IMR-90 (cell line): ENCODE data around the gene DOCK4. TPM values are rescaled to one million over a fixed set of nuclear protein-coding genes. Genes with fewer than 3 reads are reported as not detected.

Experiments
- ATAC-seq: fragments of 200-7000 bp; cut with Tn5 transposase; 2 replicates; pipeline ENCODE4 v1.9.1; 2020; ENCODE audit warnings: low read depth, mild to moderate bottlenecking, moderate library complexity
- BruUV-seq: library from RNA; stranded (reverse); fragments of 400-500 nt; replicated peaks from 2 replicates; lab custom pipeline; 2021; lab: Mats Ljungman, UMichigan
- CTCF ChIA-PET: fragments of 300-600 bp; formaldehyde crosslinking; extraction: SDS; loops from one replicate; lab custom pipeline; 2021; ENCODE audit warnings: antibody characterized with exemption; lab: Yijun Ruan, JAX
- POLR2A ChIA-PET: fragments of 300-600 bp; sonication (Branson Sonifier 250); formaldehyde crosslinking; loops from one replicate; lab custom pipeline; 2022; ENCODE audit warnings: antibody characterized with exemption; ENCODE audit not compliant: unreplicated experiment; lab: Charles Lee
- DNase-seq: peaks from one replicate; pipeline ENCODE4 v3.0.0; 2013
- H2AFZ ChIP-seq: replicated peaks from 2 replicates; pipeline ENCODE3; 2013; ENCODE audit warnings: low read length, mild to moderate bottlenecking; ENCODE audit not compliant: poor library complexity
- H2AK5ac ChIP-seq: 2 replicates; pipeline ENCODE4 v1.6.1; 2013; ENCODE audit warnings: low read depth, low read length, inconsistent platforms
- H2AK9ac ChIP-seq: replicated peaks from 2 replicates; pipeline ENCODE3; 2013; ENCODE audit warnings: mild to moderate bottlenecking, low read depth, low read length, moderate library complexity; ENCODE audit not compliant: poor library complexity
- H2BK120ac ChIP-seq: 2 replicates; pipeline ENCODE4 v1.6.1; 2013; ENCODE audit warnings: low read depth, low read length, inconsistent platforms
- H2BK15ac ChIP-seq: 3 replicates; pipeline ENCODE4 v1.6.1; 2013; ENCODE audit warnings: low read depth, low read length, inconsistent platforms
- H2BK20ac ChIP-seq: 2 replicates; pipeline ENCODE4 v1.6.1; 2013; ENCODE audit warnings: low read depth, mild to moderate bottlenecking, inconsistent platforms, low read length, moderate library complexity
- H2BK5ac ChIP-seq: 2 replicates; pipeline ENCODE4 v1.6.1; 2013; ENCODE audit warnings: mild to moderate bottlenecking, low read depth, low read length, inconsistent platforms; ENCODE audit not compliant: poor library complexity, severe bottlenecking
- H3K14ac ChIP-seq: replicated peaks from 2 replicates; pipeline ENCODE4 v1.6.1; 2013; ENCODE audit warnings: low read depth, low read length, inconsistent platforms
- H3K18ac ChIP-seq: 2 replicates; pipeline ENCODE4 v1.6.1; 2013; ENCODE audit warnings: low read depth, low read length, control low read depth
- H3K23ac ChIP-seq: 2 replicates; pipeline ENCODE4 v1.6.1; 2013; ENCODE audit warnings: low read depth, low read length, inconsistent platforms
- H3K27ac ChIP-seq: 2 replicates; pipeline ENCODE4 v1.5.1; 2013; ENCODE audit warnings: mild to moderate bottlenecking, control low read depth, low read length; ENCODE audit not compliant: insufficient read depth
- H3K27me3 ChIP-seq: 2 replicates; pipeline ENCODE4 v1.6.1; 2013; ENCODE audit warnings: low read length; ENCODE audit not compliant: control insufficient read depth, insufficient read depth
- H3K36me3 ChIP-seq: 2 replicates; pipeline ENCODE4 v1.6.1; 2013; ENCODE audit warnings: low read length, mixed read lengths; ENCODE audit not compliant: control insufficient read depth, insufficient read depth
- H3K4ac ChIP-seq: 2 replicates; pipeline ENCODE4 v1.6.1; 2013; ENCODE audit warnings: low read depth, low read length, inconsistent platforms
- H3K4me1 ChIP-seq: 2 replicates; pipeline ENCODE4 v1.6.1; 2013; ENCODE audit warnings: low read length, mixed read lengths; ENCODE audit not compliant: control insufficient read depth, insufficient read depth
- H3K4me2 ChIP-seq: 2 replicates; pipeline ENCODE4 v1.6.1; 2013; ENCODE audit warnings: low read depth, mild to moderate bottlenecking, control low read depth, low read length, moderate library complexity
- H3K4me3 ChIP-seq: 2 replicates; pipeline ENCODE4 v1.5.1; 2013; ENCODE audit warnings: low read depth, mild to moderate bottlenecking, control low read depth, low read length, moderate library complexity; ENCODE audit not compliant: insufficient read depth
- H3K56ac ChIP-seq: 2 replicates; pipeline ENCODE4 v1.6.1; 2013; ENCODE audit warnings: low read length, inconsistent platforms; ENCODE audit not compliant: insufficient read depth; ENCODE audit errors: extremely low read depth
- H3K79me1 ChIP-seq, 2 experiments: 2 replicates each; pipeline ENCODE4 v1.6.1; 2013; ENCODE audit warnings: low read length in 2 of 2, inconsistent platforms in 1 of 2, low read depth in 1 of 2
- H3K9ac ChIP-seq: 2 replicates; pipeline ENCODE4 v1.6.1; 2013; ENCODE audit warnings: low read depth, low read length, control low read depth
- H3K9me1 ChIP-seq: 2 replicates; pipeline ENCODE4 v1.6.1; 2013; ENCODE audit warnings: low read length, inconsistent platforms; ENCODE audit not compliant: insufficient read depth
- H3K9me3 ChIP-seq: 2 replicates; pipeline ENCODE4 v1.6.1; 2013; ENCODE audit warnings: low read length; ENCODE audit not compliant: control insufficient read depth, insufficient read depth
- H4K20me1 ChIP-seq: 2 replicates; pipeline ENCODE4 v1.6.1; 2013; ENCODE audit warnings: low read length, inconsistent platforms; ENCODE audit not compliant: insufficient read depth
- H4K5ac ChIP-seq: 2 replicates; pipeline ENCODE4 v1.6.1; 2013; ENCODE audit warnings: mild to moderate bottlenecking, low read depth, low read length, control low read depth
- H4K8ac ChIP-seq, 2 experiments: 2 replicates each; pipeline ENCODE4 v1.6.1; 2013; ENCODE audit warnings: low read depth in 2 of 2, low read length in 2 of 2, control low read depth in 1 of 2, inconsistent platforms in 1 of 2
- H4K91ac ChIP-seq: 2 replicates; pipeline ENCODE4 v1.6.1; 2013; ENCODE audit warnings: low read depth, low read length, inconsistent platforms; ENCODE audit not compliant: insufficient read depth
- BHLHE40 ChIP-seq: fragments of 150-350 bp; IDR thresholded peaks from 2 replicates; pipeline ENCODE4 v1.6.1; 2016; ENCODE audit warnings: mild to moderate bottlenecking, low read depth, low read length
- CEBPB ChIP-seq: IDR thresholded peaks from 2 replicates; pipeline ENCODE4 v1.6.1; 2012; ENCODE audit warnings: low read depth, low read length, improper control_type of control experiment
- CHD1 ChIP-seq: IDR thresholded peaks from 2 replicates; pipeline ENCODE4 v1.6.1; 2012; ENCODE audit warnings: low read depth, low read length, improper control_type of control experiment
- ELK1 ChIP-seq: fragments of 150-350 bp; IDR thresholded peaks from 2 replicates; pipeline ENCODE4 v1.6.1; 2016; ENCODE audit warnings: low read depth, mild to moderate bottlenecking, low read length, moderate library complexity, borderline replicate concordance
- FOS ChIP-seq: fragments of 150-350 bp; IDR thresholded peaks from 2 replicates; pipeline ENCODE4 v1.6.1; 2016; ENCODE audit warnings: low read depth, low read length
- MAFK ChIP-seq: IDR thresholded peaks from 2 replicates; pipeline ENCODE4 v1.6.1; 2012; ENCODE audit warnings: low read depth, low read length, improper control_type of control experiment
- MXI1 ChIP-seq: IDR thresholded peaks from 2 replicates; pipeline ENCODE4 v1.6.1; 2012; ENCODE audit warnings: low read depth, mild to moderate bottlenecking, low read length, moderate library complexity, borderline replicate concordance
- NFE2L2 ChIP-seq: fragments of 150-350 bp; IDR thresholded peaks from 2 replicates; pipeline ENCODE4 v1.6.1; 2016; ENCODE audit warnings: low read depth, mild to moderate bottlenecking, low read length
- POLR2A ChIP-seq: IDR thresholded peaks from 2 replicates; pipeline ENCODE4 v1.6.1; 2012; ENCODE audit warnings: mild to moderate bottlenecking, low read depth, low read length
- RAD21 ChIP-seq: IDR thresholded peaks from 2 replicates; pipeline ENCODE4 v1.6.1; 2012; ENCODE audit warnings: low read length, improper control_type of control experiment
- RFX5 ChIP-seq: IDR thresholded peaks from 2 replicates; pipeline ENCODE4 v1.8.0; 2012; ENCODE audit warnings: low read depth, mild to moderate bottlenecking, low read length, moderate library complexity
- SMC3 ChIP-seq: fragments of 150-350 bp; IDR thresholded peaks from 2 replicates; pipeline ENCODE4 v1.6.1; 2016; ENCODE audit warnings: low read depth, mild to moderate bottlenecking, antibody characterized with exemption, low read length, moderate library complexity
- WGBS, 2 experiments: methylation state at CpG; one replicate each; pipeline versions ENCODE4 v1.1.5 to v1.1.7; 2013; ENCODE audit warnings: missing lambda C conversion rate in 2 of 2; ENCODE audit not compliant: insufficient read length in 1 of 2; ENCODE audit errors: extremely low coverage in 2 of 2; 5-methylcytosine and 5-hydroxymethylcytosine counted together
- dilution Hi-C: fragments of 300-500 bp; cut with HindIII; formaldehyde crosslinking; loops from one replicate; pipeline ENCODE4 v1.14.3; 2018; ENCODE audit warnings: low sequenced_read_pairs; ENCODE audit not compliant: unreplicated experiment
- in situ Hi-C: fragments of 300-500 bp; cut with MboI; formaldehyde crosslinking; loops from 3 replicates; pipeline ENCODE4 v1.14.3; 2019; ENCODE audit warnings: low sequenced_read_pairs, inconsistent platforms, mixed read lengths
- intact Hi-C: fragments of 100-400 bp; cut with micrococcal nuclease; formaldehyde crosslinking; loops from 2 replicates; pipeline ENCODE4 v1.10.0; 2022
- polyA plus RNA-seq, 3 experiments: library from polyadenylated mRNA; depleted of rRNA; stranded (reverse); fragments of >200 nt; gene quantifications; 2 replicates each; pipeline ENCODE4 v1.2.3, GENCODE V29; 2012; ENCODE audit warnings: low replicate concordance in 1 of 3
- total RNA-seq: library from RNA; depleted of rRNA; stranded (reverse); fragments of >200 nt; gene quantifications from 2 replicates; pipeline ENCODE4 v1.2.3, GENCODE V29; 2012
- TF ChIP-seq, protein P1 (sequence below): fragments of 150-350 bp; IDR thresholded peaks from 2 replicates; pipeline ENCODE4 v1.6.1; 2017; ENCODE audit warnings: mild to moderate bottlenecking, antibody characterized with exemption, low read length, low read depth
- TF ChIP-seq, protein P2 (sequence below): conservative IDR thresholded peaks from 2 replicates; pipeline ENCODE4 v1.5.1; 2012; ENCODE audit warnings: mild to moderate bottlenecking, low read depth, low read length, improper control_type of control experiment

DOCK4 gene
- total and polyA plus RNA-seq, 2 of the 4 experiments (the other 2 are of a cell fraction), result 4.4 to 12.2 TPM

DNA sequence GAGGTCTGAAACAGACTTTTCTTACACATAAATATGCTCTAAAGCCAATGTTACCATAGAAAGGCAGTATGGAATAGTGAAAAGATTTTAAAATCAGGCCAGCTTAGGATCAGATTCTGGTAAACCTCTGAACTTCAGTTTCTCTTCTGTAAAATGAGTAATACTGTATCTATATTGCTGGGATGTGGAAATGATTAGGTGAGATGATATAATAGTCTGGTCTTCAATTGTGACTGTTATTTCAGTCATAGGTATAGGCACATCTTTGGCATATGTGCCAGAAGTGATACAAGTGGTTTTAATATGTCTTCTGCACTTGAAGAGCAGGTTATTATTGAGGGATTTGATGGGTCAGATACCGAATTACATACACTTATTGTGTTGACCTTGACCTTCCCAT lies 7.5 kb upstream of the DOCK4 start:
- Histone ChIP-seq H2BK20ac (no peak overlapping the region), H4K20me1 (peaks cover 13% of the 10 kb centered on the region; the same call in 1 of the 2 replicates), H3K9ac (no peak overlapping the region), H3K9me3 (no peaks in the 10 kb centered on the region), H2AK9ac (no peak overlapping the region), H3K23ac (no peak overlapping the region), H3K79me1 (peaks cover 21 to 50% of the 10 kb centered on the region in 2 experiments), H2BK15ac (no peak overlapping the region), H3K14ac (no peak overlapping the region), H3K18ac (no peak overlapping the region), H2AFZ (no peak overlapping the region), H2BK5ac (no peak overlapping the region), H3K56ac (no peak overlapping the region), H3K4me3 (no peak overlapping the region), H3K27ac (no peak overlapping the region), H2AK5ac (no peak overlapping the region), H3K9me1 (peaks cover 11% of the 10 kb centered on the region), H3K4me1 (peaks cover 10% of the 10 kb centered on the region), H3K27me3 (no peaks in the 10 kb centered on the region), H3K4ac (no peak overlapping the region), H4K91ac (no peak overlapping the region), H3K4me2 (no peak overlapping the region), H4K5ac (no peak overlapping the region), H3K36me3 (no peaks in the 10 kb centered on the region), H2BK120ac (no peak overlapping the region), H4K8ac (no peak overlapping the region)
- WGBS, 2 experiments, result no CpG with 5 or more reads among the region's 1 CpG
- CTCF ChIA-PET, result no interaction called here
- ATAC-seq, result no peak
- no peak for DNase-seq
- POLR2A ChIA-PET, result no interaction called here
- in situ Hi-C loops, result loop anchor here (25.0 kb wide), 1 partner anchor 451 kb away; no protein-coding TSS in a partner anchor
- dilution Hi-C loops, result no loop called here
- BruUV-seq, result no TSS peak
- intact Hi-C loops, result no loop called here
- TF ChIP-seq SMC3 (no peak), CEBPB (no peak), MXI1 (no peak), CHD1 (no peak), MAFK (no peak), POLR2A (no peak), RAD21 (no peak), FOS (no peak), RFX5 (no peak), BHLHE40 (no peak), ELK1 (no peak), NFE2L2 (no peak)
- TF ChIP-seq, protein P1, sequence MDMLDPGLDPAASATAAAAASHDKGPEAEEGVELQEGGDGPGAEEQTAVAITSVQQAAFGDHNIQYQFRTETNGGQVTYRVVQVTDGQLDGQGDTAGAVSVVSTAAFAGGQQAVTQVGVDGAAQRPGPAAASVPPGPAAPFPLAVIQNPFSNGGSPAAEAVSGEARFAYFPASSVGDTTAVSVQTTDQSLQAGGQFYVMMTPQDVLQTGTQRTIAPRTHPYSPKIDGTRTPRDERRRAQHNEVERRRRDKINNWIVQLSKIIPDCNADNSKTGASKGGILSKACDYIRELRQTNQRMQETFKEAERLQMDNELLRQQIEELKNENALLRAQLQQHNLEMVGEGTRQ, result no peak
- TF ChIP-seq, protein P2, sequence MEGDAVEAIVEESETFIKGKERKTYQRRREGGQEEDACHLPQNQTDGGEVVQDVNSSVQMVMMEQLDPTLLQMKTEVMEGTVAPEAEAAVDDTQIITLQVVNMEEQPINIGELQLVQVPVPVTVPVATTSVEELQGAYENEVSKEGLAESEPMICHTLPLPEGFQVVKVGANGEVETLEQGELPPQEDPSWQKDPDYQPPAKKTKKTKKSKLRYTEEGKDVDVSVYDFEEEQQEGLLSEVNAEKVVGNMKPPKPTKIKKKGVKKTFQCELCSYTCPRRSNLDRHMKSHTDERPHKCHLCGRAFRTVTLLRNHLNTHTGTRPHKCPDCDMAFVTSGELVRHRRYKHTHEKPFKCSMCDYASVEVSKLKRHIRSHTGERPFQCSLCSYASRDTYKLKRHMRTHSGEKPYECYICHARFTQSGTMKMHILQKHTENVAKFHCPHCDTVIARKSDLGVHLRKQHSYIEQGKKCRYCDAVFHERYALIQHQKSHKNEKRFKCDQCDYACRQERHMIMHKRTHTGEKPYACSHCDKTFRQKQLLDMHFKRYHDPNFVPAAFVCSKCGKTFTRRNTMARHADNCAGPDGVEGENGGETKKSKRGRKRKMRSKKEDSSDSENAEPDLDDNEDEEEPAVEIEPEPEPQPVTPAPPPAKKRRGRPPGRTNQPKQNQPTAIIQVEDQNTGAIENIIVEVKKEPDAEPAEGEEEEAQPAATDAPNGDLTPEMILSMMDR, result no peak
